Astrocyte (in vitro differentiated cells and primary cell): ENCODE measurements around the gene BMP7. TPM values are rescaled to one million over a fixed set of nuclear protein-coding genes. Genes with fewer than 3 reads are reported as not detected.

ENCODE experiments used
- DNase-seq: peaks from one replicate; pipeline ENCODE4 v3.0.0-alpha.2; 2010; ENCODE audit warnings: low read depth
- FAIRE-seq: peaks from 2 replicates; lab custom pipeline; 2011; peaks lifted over from hg19 to GRCh38; lab: Jason Lieb, UNC
- H2AFZ ChIP-seq: 2 replicates; pipeline ENCODE4 v1.6.0; 2012; ENCODE audit warnings: low read depth, low read length, inconsistent platforms
- H3K27ac ChIP-seq: 2 replicates; pipeline ENCODE4 v1.5.1; 2011; ENCODE audit warnings: low read depth, low read length, inconsistent platforms
- H3K27me3 ChIP-seq: 2 replicates; pipeline ENCODE4 v1.6.0; 2011; ENCODE audit warnings: low read length, inconsistent platforms; ENCODE audit not compliant: insufficient read depth
- H3K36me3 ChIP-seq: 2 replicates; pipeline ENCODE4 v1.5.1; 2011; ENCODE audit warnings: low read length, inconsistent platforms; ENCODE audit not compliant: insufficient read depth
- H3K4me1 ChIP-seq: 2 replicates; pipeline ENCODE4 v1.5.1; 2011; ENCODE audit warnings: low read length, inconsistent platforms; ENCODE audit not compliant: insufficient read depth
- H3K4me2 ChIP-seq: 2 replicates; pipeline ENCODE4 v1.6.0; 2012; ENCODE audit warnings: low read length, inconsistent platforms
- H3K4me3 ChIP-seq: 2 replicates; pipeline ENCODE4 v1.5.1; 2011; ENCODE audit warnings: low read depth, mild to moderate bottlenecking, low read length, inconsistent platforms; ENCODE audit not compliant: insufficient read depth
- H3K79me2 ChIP-seq: 2 replicates; pipeline ENCODE4 v1.6.0; 2012; ENCODE audit warnings: mild to moderate bottlenecking, low read length, inconsistent platforms; ENCODE audit not compliant: insufficient read depth
- H3K9ac ChIP-seq: 2 replicates; pipeline ENCODE4 v1.6.0; 2012; ENCODE audit warnings: mild to moderate bottlenecking, low read length, inconsistent platforms
- H3K9me3 ChIP-seq: 2 replicates; pipeline ENCODE4 v1.5.1; 2012; ENCODE audit warnings: low read depth, mild to moderate bottlenecking, low read length, inconsistent platforms; ENCODE audit not compliant: insufficient read depth
- H4K20me1 ChIP-seq: 2 replicates; pipeline ENCODE4 v1.6.0; 2012; ENCODE audit warnings: low read length, inconsistent platforms; ENCODE audit not compliant: insufficient read depth
- H3K27ac Mint-ChIP-seq: one replicate; pipeline ENCODE4 v1.8.0; 2021; ENCODE audit warnings: mild to moderate bottlenecking, mixed read lengths; ENCODE audit not compliant: unreplicated experiment
- H3K27me3 Mint-ChIP-seq: one replicate; pipeline ENCODE4 v1.8.0; 2021; ENCODE audit warnings: low read depth, mixed read lengths; ENCODE audit not compliant: unreplicated experiment
- H3K36me3 Mint-ChIP-seq: one replicate; pipeline ENCODE4 v1.8.0; 2021; ENCODE audit warnings: low read depth, mixed read lengths; ENCODE audit not compliant: unreplicated experiment
- H3K4me1 Mint-ChIP-seq: one replicate; pipeline ENCODE4 v1.8.0; 2021; ENCODE audit warnings: low read depth, mixed read lengths; ENCODE audit not compliant: unreplicated experiment
- H3K4me3 Mint-ChIP-seq: one replicate; pipeline ENCODE4 v1.8.0; 2021; ENCODE audit warnings: mild to moderate bottlenecking, moderate library complexity, mixed read lengths; ENCODE audit not compliant: unreplicated experiment
- H3K9me3 Mint-ChIP-seq: one replicate; pipeline ENCODE4 v1.8.0; 2021; ENCODE audit warnings: mild to moderate bottlenecking, mixed read lengths; ENCODE audit not compliant: unreplicated experiment
- EZH2 ChIP-seq: IDR thresholded peaks from 2 replicates; pipeline ENCODE4 v1.6.1; 2012; ENCODE audit warnings: mild to moderate bottlenecking, low read length, inconsistent platforms; ENCODE audit not compliant: insufficient read depth
- total RNA-seq: library from RNA; stranded (reverse); gene quantifications from 2 replicates; pipeline ENCODE4 v1.2.1, GENCODE V29; 2021
- TF ChIP-seq, protein P1 (sequence below): IDR thresholded peaks from 2 replicates; pipeline ENCODE4 v1.5.1; 2011; ENCODE audit warnings: low read depth, mild to moderate bottlenecking, inconsistent platforms, low read length, moderate library complexity; ENCODE audit not compliant: insufficient read depth

BMP7 gene
- total RNA-seq, 1 donor from 2014 or later, result 15.3 TPM

- Histone ChIP-seq H3K79me2 (no peaks in the 10 kb centered on the region), H3K36me3 (no peaks in the 10 kb centered on the region), H3K4me2 (no peak overlapping the region), H3K9ac (no peak overlapping the region), H3K9me3 (no peaks in the 10 kb centered on the region), H2AFZ (no peak overlapping the region), H3K27me3 (peaks cover 21% of the 10 kb centered on the region), H4K20me1 (no peaks in the 10 kb centered on the region), H3K4me1 (no peaks in the 10 kb centered on the region), H3K27ac (no peak overlapping the region), H3K4me3 (no peak overlapping the region)
- DNase-seq, result no peak
- no peaks in the 10 kb centered on the region for H3K4me1 Mint-ChIP-seq
- peaks cover 4% of the 10 kb centered on the region for H3K9me3 Mint-ChIP-seq
- no peak for FAIRE-seq
- no peak overlapping the region for H3K27ac Mint-ChIP-seq
- no peak overlapping the region for H3K4me3 Mint-ChIP-seq
- peaks cover 35% of the 10 kb centered on the region for H3K27me3 Mint-ChIP-seq
- H3K36me3 Mint-ChIP-seq, result no peaks in the 10 kb centered on the region
- TF ChIP-seq, protein P1, sequence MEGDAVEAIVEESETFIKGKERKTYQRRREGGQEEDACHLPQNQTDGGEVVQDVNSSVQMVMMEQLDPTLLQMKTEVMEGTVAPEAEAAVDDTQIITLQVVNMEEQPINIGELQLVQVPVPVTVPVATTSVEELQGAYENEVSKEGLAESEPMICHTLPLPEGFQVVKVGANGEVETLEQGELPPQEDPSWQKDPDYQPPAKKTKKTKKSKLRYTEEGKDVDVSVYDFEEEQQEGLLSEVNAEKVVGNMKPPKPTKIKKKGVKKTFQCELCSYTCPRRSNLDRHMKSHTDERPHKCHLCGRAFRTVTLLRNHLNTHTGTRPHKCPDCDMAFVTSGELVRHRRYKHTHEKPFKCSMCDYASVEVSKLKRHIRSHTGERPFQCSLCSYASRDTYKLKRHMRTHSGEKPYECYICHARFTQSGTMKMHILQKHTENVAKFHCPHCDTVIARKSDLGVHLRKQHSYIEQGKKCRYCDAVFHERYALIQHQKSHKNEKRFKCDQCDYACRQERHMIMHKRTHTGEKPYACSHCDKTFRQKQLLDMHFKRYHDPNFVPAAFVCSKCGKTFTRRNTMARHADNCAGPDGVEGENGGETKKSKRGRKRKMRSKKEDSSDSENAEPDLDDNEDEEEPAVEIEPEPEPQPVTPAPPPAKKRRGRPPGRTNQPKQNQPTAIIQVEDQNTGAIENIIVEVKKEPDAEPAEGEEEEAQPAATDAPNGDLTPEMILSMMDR, result no peak
- no peak for TF ChIP-seq EZH2
Observed at GRCh38 chr20:57142667-57143066, 123.8 kb downstream of the BMP7 start.

GRCh38 chr20:57141492-57141891 is 124.9 kb downstream of the BMP7 start:
- H3K4me2 ChIP-seq, result no peak overlapping the region
- H3K9me3 ChIP-seq, result no peaks in the 10 kb centered on the region
- no peak overlapping the region for H3K4me3 Mint-ChIP-seq
- DNase-seq (no peak), FAIRE-seq (no peak)
- peaks cover 4% of the 10 kb centered on the region for H3K9me3 Mint-ChIP-seq
- H3K79me2 ChIP-seq, result no peaks in the 10 kb centered on the region
- H3K4me1 Mint-ChIP-seq, result no peaks in the 10 kb centered on the region
- H3K4me3 ChIP-seq, result no peak overlapping the region
- peaks cover 27% of the 10 kb centered on the region for H3K27me3 Mint-ChIP-seq
- no peaks in the 10 kb centered on the region for H3K36me3 ChIP-seq
- TF ChIP-seq EZH2, result no peak
- TF ChIP-seq, protein P1, result no peak
- H4K20me1 ChIP-seq, result no peaks in the 10 kb centered on the region
- no peaks in the 10 kb centered on the region for H3K4me1 ChIP-seq
- H3K9ac ChIP-seq, result no peak overlapping the region
- H3K36me3 Mint-ChIP-seq, result no peaks in the 10 kb centered on the region
- H3K27ac ChIP-seq, result no peak overlapping the region
- no peak overlapping the region for H3K27ac Mint-ChIP-seq
- H2AFZ ChIP-seq, result no peak overlapping the region
- H3K27me3 ChIP-seq, result peaks cover 20% of the 10 kb centered on the region

GRCh38 chr20:57140416-57140965 is 126.0 kb downstream of the BMP7 start:
- H3K36me3 ChIP-seq, result no peaks in the 10 kb centered on the region
- H3K9me3 ChIP-seq, result no peaks in the 10 kb centered on the region
- Mint-ChIP-seq H3K36me3 (no peaks in the 10 kb centered on the region), H3K27me3 (peaks cover 23% of the 10 kb centered on the region), H3K27ac (no peak overlapping the region), H3K9me3 (no peaks in the 10 kb centered on the region), H3K4me3 (no peak overlapping the region), H3K4me1 (no peaks in the 10 kb centered on the region)
- H3K27ac ChIP-seq, result no peak overlapping the region
- TF ChIP-seq, protein P1, result no peak
- TF ChIP-seq EZH2, result no peak
- DNase-seq, result no peak
- no peak overlapping the region for H3K4me3 ChIP-seq
- H3K4me2 ChIP-seq, result no peak overlapping the region
- no peaks in the 10 kb centered on the region for H3K4me1 ChIP-seq
- no peak overlapping the region for H2AFZ ChIP-seq
- no peak for FAIRE-seq
- no peaks in the 10 kb centered on the region for H4K20me1 ChIP-seq
- H3K79me2 ChIP-seq, result no peaks in the 10 kb centered on the region
- no peak overlapping the region for H3K9ac ChIP-seq
- H3K27me3 ChIP-seq, result peaks cover 20% of the 10 kb centered on the region
